DMS79 (cell line): Measurements from ENCODE around the gene RNF144A.
"Not testable (repeated sequence)": the region's sequence is repeated elsewhere in the genome, so short reads cannot be mapped to it uniquely, and the experiment has no call there.

ENCODE experiments used
- DNase-seq: peaks from one replicate; lab custom pipeline; 2025; lab: John Stamatoyannopoulos, UW

RNF144A gene

GRCh38 chr2:6972067-6972710 is 55.0 kb downstream of the RNF144A start:
- no peak for DNase-seq

- DNase-seq: no peak
Measured at GRCh38 chr2:6973895-6974545, 56.8 kb downstream of the RNF144A start.

GRCh38 chr2:6975988-6976387 is 58.8 kb downstream of the RNF144A start:
- no peak for DNase-seq

- DNase-seq: no peak
Measured at GRCh38 chr2:6977113-6977741, 60.0 kb downstream of the RNF144A start.

- DNase-seq: no peak
Measured at GRCh38 chr2:6977786-6978185, 60.6 kb downstream of the RNF144A start.

- no peak for DNase-seq
Measured at GRCh38 chr2:6978991-6979390, 61.8 kb downstream of the RNF144A start.

GRCh38 chr2:6982449-6982848 is 65.2 kb downstream of the RNF144A start:
- no peak for DNase-seq

- DNase-seq: no peak
Measured at GRCh38 chr2:6982934-6983589, 65.8 kb downstream of the RNF144A start.

GRCh38 chr2:6986301-6986911 is 69.2 kb downstream of the RNF144A start:
- peak; percentile 41 for DNase-seq

- DNase-seq: no peak
Measured at GRCh38 chr2:6986912-6987361, 69.7 kb downstream of the RNF144A start.

- DNase-seq: no peak
Measured at GRCh38 chr2:6990871-6991270, 73.7 kb downstream of the RNF144A start.

GRCh38 chr2:6992794-6993228 is 75.6 kb downstream of the RNF144A start:
- no peak for DNase-seq

GRCh38 chr2:6993229-6993640 is 76.0 kb downstream of the RNF144A start:
- DNase-seq: no peak

- DNase-seq: no peak
Measured at GRCh38 chr2:6993936-6994335, 76.7 kb downstream of the RNF144A start.

GRCh38 chr2:6994536-6995128 is 77.4 kb downstream of the RNF144A start:
- DNase-seq: no peak

- DNase-seq: no peak
Measured at GRCh38 chr2:6995391-6996097, 78.3 kb downstream of the RNF144A start.

GRCh38 chr2:6999211-6999877 is 82.1 kb downstream of the RNF144A start:
- DNase-seq: no peak

GRCh38 chr2:7001395-7001794 is 84.2 kb downstream of the RNF144A start:
- not testable (repeated sequence) for DNase-seq

- no peak for DNase-seq
Measured at GRCh38 chr2:7003895-7004294, 86.7 kb downstream of the RNF144A start.

GRCh38 chr2:7004636-7005035 is 87.4 kb downstream of the RNF144A start:
- no peak for DNase-seq

- no peak for DNase-seq
Measured at GRCh38 chr2:7007488-7007845, 90.3 kb downstream of the RNF144A start.
